ENCODE data around the gene ARNT2. TPM values are rescaled to one million over a fixed set of nuclear protein-coding genes. Genes with fewer than 3 reads are reported as not detected.

ARNT2 gene
- total RNA-seq, 2 donors from 2014 or later, result 4.3 to 5.0 TPM

GRCh38 chr15:80404761-80405553, 775 bp downstream of the ARNT2 start:
- DNase-seq (peak; percentile 33), ATAC-seq (peak; percentile 29 to 41)
- intact Hi-C loops (cut with DNase I), result no loop called here

GRCh38 chr15:80405554-80405850, 1.3 kb downstream of the ARNT2 start:
- intact Hi-C loops (cut with DNase I), result no loop called here
- no peak for ATAC-seq
- DNase-seq, result no peak

GRCh38 chr15:80405970-80406369, 1.8 kb downstream of the ARNT2 start:
- intact Hi-C loops (cut with DNase I), result no loop called here
- no peak for ATAC-seq
- no peak for DNase-seq

GRCh38 chr15:80411788-80412288, 7.7 kb downstream of the ARNT2 start:
- no peak for DNase-seq
- no peak for ATAC-seq
- intact Hi-C loops (cut with DNase I), result no loop called here

DNA sequence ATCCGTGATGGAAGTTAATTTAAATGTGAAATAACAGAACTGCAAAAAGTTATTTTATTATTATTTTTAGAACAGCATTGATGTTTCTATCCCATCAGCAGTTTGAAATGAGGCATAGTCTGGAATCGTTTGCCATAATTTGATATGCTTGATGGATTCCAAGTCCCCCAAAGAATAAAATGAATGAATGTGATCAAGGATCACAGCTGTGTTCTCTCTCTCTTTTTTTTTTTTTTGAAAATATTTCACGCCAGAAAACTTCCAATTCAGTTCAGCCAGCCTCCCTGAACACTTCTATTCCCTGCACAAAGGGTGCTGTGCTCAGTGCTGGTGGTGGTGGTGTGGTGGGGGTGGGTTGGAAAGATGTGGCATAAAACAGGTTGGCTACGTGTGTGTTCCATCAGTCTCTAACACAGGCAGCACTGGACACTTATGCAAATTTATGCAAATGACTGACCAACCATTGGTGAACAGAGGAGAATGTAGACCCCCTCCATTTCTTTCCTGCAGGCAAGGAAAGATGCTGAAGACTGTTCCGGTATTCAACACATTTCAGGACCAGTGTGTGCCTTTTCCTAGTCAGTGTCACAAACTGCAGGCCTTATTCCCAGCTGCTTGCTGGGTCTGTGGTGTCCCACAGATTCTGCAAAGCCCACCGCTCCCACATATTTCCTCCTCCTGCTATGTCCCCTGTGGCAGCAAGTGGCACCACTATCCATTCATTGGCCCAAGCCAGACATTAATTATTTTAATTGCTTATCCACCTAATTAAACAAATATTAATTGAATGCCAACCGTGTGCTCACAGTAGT, 10.6 kb downstream of the ARNT2 start:
- no peak for ATAC-seq
- intact Hi-C loops (cut with DNase I), result no loop called here
- no peak for DNase-seq

- no peak for DNase-seq
- intact Hi-C loops (cut with DNase I), result no loop called here
- ATAC-seq, result no peak
These were observed 11.1 kb downstream of the ARNT2 start for GRCh38 chr15:80415358-80415670.

GRCh38 chr15:80416702-80417101, 12.5 kb downstream of the ARNT2 start:
- DNase-seq (no peak), ATAC-seq (no peak)
- intact Hi-C loops (cut with DNase I), result no loop called here

- intact Hi-C loops (cut with DNase I), result no loop called here
- DNase-seq (no peak), ATAC-seq (peak; percentile 38 to 59)
These were observed 14.8 kb downstream of the ARNT2 start for GRCh38 chr15:80418892-80419537.

DNA sequence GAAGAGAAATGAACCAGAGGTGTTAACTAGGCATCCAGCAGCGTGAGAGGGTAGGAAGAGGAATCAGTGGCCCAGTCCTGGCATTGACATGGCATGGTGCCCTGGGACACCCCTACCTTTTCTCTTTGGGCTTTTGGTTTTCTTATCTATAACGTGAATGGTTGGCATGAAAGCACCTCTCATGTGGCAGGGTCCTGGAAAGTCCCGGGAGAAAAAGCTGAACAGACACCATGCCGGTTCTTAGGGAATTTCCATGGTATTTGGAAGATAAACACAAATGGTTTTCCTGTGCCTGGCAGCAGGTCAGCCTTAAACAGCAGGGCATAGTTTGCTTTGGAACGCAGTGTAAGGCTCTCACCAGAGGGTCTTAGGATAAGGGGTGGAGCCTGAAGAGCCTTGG, 15.4 kb downstream of the ARNT2 start:
- no peak for DNase-seq
- intact Hi-C loops (cut with DNase I), result no loop called here
- ATAC-seq, result no peak

- DNase-seq (no peak), ATAC-seq (no peak)
- intact Hi-C loops (cut with DNase I), result no loop called here
These were observed 16.5 kb downstream of the ARNT2 start for GRCh38 chr15:80420658-80421057.

DNA sequence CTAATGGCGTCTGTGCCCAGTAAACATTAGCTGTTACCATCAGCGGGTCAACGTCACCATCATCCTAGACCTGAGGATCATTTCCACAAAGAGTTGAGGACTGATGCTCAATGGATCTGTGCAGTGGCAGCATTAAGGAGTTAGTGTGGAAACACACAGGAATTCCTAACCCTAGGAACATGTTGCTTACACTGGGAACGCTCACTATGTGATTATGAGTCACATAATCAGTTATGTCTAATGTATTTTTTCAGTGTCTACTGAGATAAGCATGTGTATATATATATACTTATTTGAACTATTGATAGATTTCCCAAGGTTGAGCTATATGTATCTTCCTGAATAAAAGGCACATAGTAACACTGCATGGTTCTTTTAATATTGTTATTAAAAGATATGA, 19.0 kb downstream of the ARNT2 start:
- intact Hi-C loops (cut with DNase I), result no loop called here
- no peak for ATAC-seq

GRCh38 chr15:80424381-80424780, 20.2 kb downstream of the ARNT2 start:
- ATAC-seq, result no peak
- no peak for DNase-seq
- intact Hi-C loops (cut with DNase I), result no loop called here

More for the DNA sequence above, 19.0 kb downstream of the ARNT2 start:
- no peak for DNase-seq

DNA sequence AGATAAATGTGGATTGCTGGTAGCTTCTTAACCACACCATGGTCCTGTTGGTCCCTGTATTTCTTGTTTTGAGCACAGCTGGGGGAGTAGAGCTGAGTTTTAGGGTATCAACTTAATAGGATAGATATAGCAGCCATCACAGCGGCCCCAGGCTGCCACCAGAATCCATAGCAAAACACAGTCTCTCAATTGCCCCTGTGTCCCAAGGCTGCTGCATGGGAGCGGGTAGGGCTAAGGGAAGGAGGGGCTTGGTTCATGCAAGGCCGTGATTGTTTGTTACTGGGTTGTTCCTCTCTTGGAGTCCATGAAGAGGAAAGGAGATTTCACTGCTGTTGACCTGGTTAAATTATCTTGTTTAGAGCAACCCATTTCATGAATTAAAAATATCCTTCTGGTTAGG, 22.1 kb downstream of the ARNT2 start:
- no peak for ATAC-seq

DNA sequence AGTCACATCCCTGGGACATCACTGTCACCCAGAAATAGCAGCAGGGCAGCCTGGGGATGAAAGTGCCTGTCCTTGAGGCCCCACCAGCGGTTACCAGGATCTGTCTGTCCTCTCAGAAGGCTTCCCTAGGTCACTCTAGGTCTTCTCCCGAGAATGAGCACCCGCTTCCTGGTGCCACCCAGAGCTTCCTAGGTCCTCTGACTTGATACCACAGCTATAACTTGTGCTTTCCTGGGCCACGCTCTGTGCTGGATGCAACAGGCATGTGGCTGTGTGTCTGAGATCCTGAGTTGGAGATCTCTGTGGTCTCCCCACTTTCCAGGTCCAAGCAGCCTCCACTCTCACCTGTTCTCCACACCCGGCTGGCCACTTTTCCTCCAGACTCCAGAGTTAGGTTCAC, 25.8 kb downstream of the ARNT2 start:
- intact Hi-C loops (cut with DNase I), result no loop called here
- no peak for ATAC-seq
- no peak for DNase-seq

More for the DNA sequence above, 22.1 kb downstream of the ARNT2 start:
- no peak for DNase-seq
- intact Hi-C loops (cut with DNase I), result no loop called here

DNA sequence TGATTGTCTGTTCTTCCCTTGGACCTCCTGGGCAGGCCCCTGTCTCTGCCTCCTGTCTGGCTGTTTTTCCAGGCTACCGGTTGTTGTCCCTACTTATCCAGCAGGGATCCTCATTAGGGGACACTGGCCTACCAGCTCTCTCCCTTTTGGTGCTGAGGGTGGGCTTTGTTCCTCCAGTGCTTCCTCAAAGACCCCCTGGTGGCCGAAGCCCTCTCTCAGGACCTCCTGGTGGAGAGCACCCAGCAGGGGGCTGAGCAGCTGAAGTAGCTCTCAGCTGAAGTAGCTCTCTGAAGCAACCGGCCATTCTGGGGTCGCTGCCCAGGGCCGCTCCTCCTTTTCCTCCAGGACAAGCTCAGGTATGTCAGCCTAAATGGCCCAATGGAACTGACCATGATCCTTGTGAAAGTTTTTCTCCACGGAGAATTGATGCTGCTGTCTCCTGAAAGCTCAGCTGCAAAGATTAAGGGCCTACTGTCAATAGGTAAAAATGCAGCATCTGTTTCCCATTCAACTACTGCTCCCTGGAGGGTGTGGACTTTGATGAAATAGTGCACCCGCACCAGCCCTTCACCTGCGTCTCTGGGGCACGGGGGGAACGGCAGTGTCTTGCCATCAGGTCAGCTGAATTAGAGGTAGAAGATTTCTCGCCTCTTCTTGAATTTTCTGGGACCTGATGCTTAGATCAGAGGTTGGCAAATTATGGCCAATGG, 27.6 kb downstream of the ARNT2 start:
- intact Hi-C loops (cut with DNase I), result no loop called here
- ATAC-seq (no peak), DNase-seq (no peak)

DNA sequence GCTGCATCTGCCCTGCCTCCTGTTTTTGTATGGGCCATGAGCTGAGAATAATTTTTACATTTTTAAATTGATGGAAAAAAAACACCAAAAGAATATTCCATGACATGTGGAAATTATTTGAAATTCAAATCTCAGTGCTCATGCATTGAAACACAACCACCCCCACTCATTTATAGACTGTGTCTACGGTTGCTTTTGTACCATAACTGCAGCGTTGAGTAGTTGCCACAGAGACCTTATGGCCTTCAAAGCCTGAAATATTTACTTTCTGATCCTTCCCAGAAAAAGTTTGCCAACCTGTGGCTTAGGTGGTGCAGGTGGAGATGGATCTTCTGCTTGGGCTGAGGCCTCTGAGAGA, 28.1 kb downstream of the ARNT2 start:
- DNase-seq, result no peak

GRCh38 chr15:80433836-80434235, 29.7 kb downstream of the ARNT2 start:
- DNase-seq, result no peak
- ATAC-seq, result no peak
- intact Hi-C loops (cut with DNase I), result no loop called here

More for the DNA sequence above, 28.1 kb downstream of the ARNT2 start:
- no peak for ATAC-seq
- intact Hi-C loops (cut with DNase I), result no loop called here

- DNase-seq, result no peak
- ATAC-seq, result peak in 1 of 2 donors; percentile 44
- intact Hi-C loops (cut with DNase I), result no loop called here
These were observed 30.9 kb downstream of the ARNT2 start for GRCh38 chr15:80434926-80435720.

Measured in left cardiac atrium (tissue), 4 donors.